Karpas-422 (cell line): Measurements from ENCODE around the gene LUC7L. TPM values are rescaled to one million over a fixed set of nuclear protein-coding genes. Genes with fewer than 3 reads are reported as not detected.

Experiments used
- DNase-seq: peaks from one replicate; pipeline ENCODE4 v3.0.0-alpha.2; 2015
- H2AFZ ChIP-seq: fragments of 200-600 bp; sonication (generic); 2 replicates; pipeline ENCODE4 v1.6.1; 2014; ENCODE audit warnings: antibody characterized with exemption, low read length, mixed read lengths
- H3K27ac ChIP-seq: fragments of 200-600 bp; sonication (generic); 2 replicates; pipeline ENCODE4 v1.5.1; 2014; ENCODE audit warnings: mild to moderate bottlenecking, low read length, moderate library complexity
- H3K27me3 ChIP-seq: fragments of 200-600 bp; sonication (generic); 2 replicates; pipeline ENCODE4 v1.6.1; 2014; ENCODE audit warnings: low read length, mixed read lengths
- H3K36me3 ChIP-seq: fragments of 200-600 bp; sonication (generic); 2 replicates; pipeline ENCODE4 v1.6.1; 2014; ENCODE audit warnings: low read length, mixed read lengths; ENCODE audit not compliant: insufficient read depth
- H3K4me1 ChIP-seq: fragments of 200-600 bp; sonication (generic); 2 replicates; pipeline ENCODE4 v1.6.1; 2014; ENCODE audit warnings: mild to moderate bottlenecking, low read length, mixed read lengths
- H3K4me2 ChIP-seq: fragments of 200-600 bp; sonication (generic); 2 replicates; pipeline ENCODE4 v1.6.1; 2014; ENCODE audit warnings: low read length, low read depth, mild to moderate bottlenecking; ENCODE audit not compliant: poor library complexity, severe bottlenecking
- H3K4me3 ChIP-seq: fragments of 200-600 bp; sonication (generic); 2 replicates; pipeline ENCODE4 v1.5.1; 2014; ENCODE audit warnings: mild to moderate bottlenecking, antibody characterized with exemption, low read length, mixed read lengths
- H3K79me2 ChIP-seq: fragments of 200-600 bp; sonication (generic); 2 replicates; pipeline ENCODE4 v1.6.1; 2014; ENCODE audit warnings: mild to moderate bottlenecking, low read length, mixed read lengths
- H3K9ac ChIP-seq: fragments of 200-600 bp; sonication (generic); 2 replicates; pipeline ENCODE4 v1.6.0; 2014; ENCODE audit warnings: low read length
- H3K9me2 ChIP-seq: fragments of 200-600 bp; sonication (generic), shearing (Covaris generic); replicated peaks from 2 replicates; pipeline ENCODE4 v1.6.0; 2014; ENCODE audit warnings: mild to moderate bottlenecking, low read length, moderate library complexity; ENCODE audit not compliant: insufficient read depth
- H3K9me3 ChIP-seq: fragments of 300-700, 200-600 bp; sonication (generic); 2 replicates; pipeline ENCODE4 v1.6.1; 2014; ENCODE audit warnings: low read length, mixed read lengths
- H4K20me1 ChIP-seq: fragments of 200-600 bp; sonication (generic); 2 replicates; pipeline ENCODE4 v1.6.1; 2014; ENCODE audit warnings: mild to moderate bottlenecking, antibody characterized with exemption, low read length, low read depth; ENCODE audit not compliant: insufficient read depth
- total RNA-seq: library from RNA; depleted of rRNA; stranded (reverse); fragments of >200 nt; shearing (Covaris generic); gene quantifications from 2 replicates; pipeline ENCODE4 v1.2.3, GENCODE V29; 2014; ENCODE audit warnings: low replicate concordance

The LUC7L gene
- total RNA-seq, 1 experiment from 2014 or later: 85.6 TPM

- H3K79me2 ChIP-seq: no peaks in the 10 kb centered on the region
- no peaks in the 10 kb centered on the region for H3K9me3 ChIP-seq
- H3K9ac ChIP-seq: no peak overlapping the region
Observed at GRCh38 chr16:265002-265529, 35.8 kb upstream of the LUC7L start.

GRCh38 chr16:264440-264951, 35.2 kb upstream of the LUC7L start:
- Histone ChIP-seq H3K79me2 (no peaks in the 10 kb centered on the region), H3K9ac (no peak overlapping the region), H2AFZ (no peak overlapping the region), H3K27me3 (no peaks in the 10 kb centered on the region), H4K20me1 (no peaks in the 10 kb centered on the region), H3K4me1 (no peaks in the 10 kb centered on the region), H3K9me2 (no peaks in the 10 kb centered on the region), H3K9me3 (no peaks in the 10 kb centered on the region), H3K27ac (no peak overlapping the region), H3K4me3 (no peak overlapping the region), H3K36me3 (no peaks in the 10 kb centered on the region), H3K4me2 (no peak overlapping the region)
- DNase-seq: no peak

More at GRCh38 chr16:265002-265529, 35.8 kb upstream of the LUC7L start:
- H3K9me2 ChIP-seq: no peaks in the 10 kb centered on the region
- H2AFZ ChIP-seq: no peak overlapping the region
- no peaks in the 10 kb centered on the region for H3K36me3 ChIP-seq
- no peaks in the 10 kb centered on the region for H3K27me3 ChIP-seq
- H3K27ac ChIP-seq: no peak overlapping the region
- H3K4me2 ChIP-seq: no peak overlapping the region
- H4K20me1 ChIP-seq: no peaks in the 10 kb centered on the region
- H3K4me3 ChIP-seq: no peak overlapping the region
- DNase-seq: no peak
- no peaks in the 10 kb centered on the region for H3K4me1 ChIP-seq

- no peaks in the 10 kb centered on the region for H3K27me3 ChIP-seq
- no peaks in the 10 kb centered on the region for H3K79me2 ChIP-seq
- H3K9ac ChIP-seq: no peak overlapping the region
- H3K4me3 ChIP-seq: no peak overlapping the region
- H3K27ac ChIP-seq: no peak overlapping the region
- H4K20me1 ChIP-seq: no peaks in the 10 kb centered on the region
- H3K4me1 ChIP-seq: no peaks in the 10 kb centered on the region
- H3K9me3 ChIP-seq: no peaks in the 10 kb centered on the region
- H2AFZ ChIP-seq: no peak overlapping the region
- H3K36me3 ChIP-seq: no peaks in the 10 kb centered on the region
- no peak for DNase-seq
- no peaks in the 10 kb centered on the region for H3K9me2 ChIP-seq
- H3K4me2 ChIP-seq: no peak overlapping the region
Observed at GRCh38 chr16:263944-264343, 34.7 kb upstream of the LUC7L start.

GRCh38 chr16:263182-263774, 34.0 kb upstream of the LUC7L start:
- Histone ChIP-seq H3K4me2 (no peak overlapping the region), H3K79me2 (no peaks in the 10 kb centered on the region), H3K9ac (no peak overlapping the region), H3K36me3 (no peaks in the 10 kb centered on the region), H3K9me3 (no peaks in the 10 kb centered on the region), H3K9me2 (no peaks in the 10 kb centered on the region), H3K4me3 (no peak overlapping the region), H4K20me1 (no peaks in the 10 kb centered on the region), H3K27ac (no peak overlapping the region), H3K4me1 (no peaks in the 10 kb centered on the region), H3K27me3 (no peaks in the 10 kb centered on the region), H2AFZ (no peak overlapping the region)
- no peak for DNase-seq

- Histone ChIP-seq H3K36me3 (no peaks in the 10 kb centered on the region), H3K9me3 (no peaks in the 10 kb centered on the region)
- no peak for DNase-seq
Observed at GRCh38 chr16:262121-262745, 33.0 kb upstream of the LUC7L start.

GRCh38 chr16:261031-261691, 31.9 kb upstream of the LUC7L start:
- Histone ChIP-seq H3K27me3 (no peaks in the 10 kb centered on the region), H3K9me2 (no peaks in the 10 kb centered on the region), H2AFZ (no peak overlapping the region), H3K4me2 (no peak overlapping the region), H3K4me1 (no peaks in the 10 kb centered on the region), H3K79me2 (no peaks in the 10 kb centered on the region), H4K20me1 (no peaks in the 10 kb centered on the region), H3K27ac (no peak overlapping the region), H3K9me3 (no peaks in the 10 kb centered on the region), H3K9ac (no peak overlapping the region), H3K4me3 (no peak overlapping the region), H3K36me3 (no peaks in the 10 kb centered on the region)
- no peak for DNase-seq

More at GRCh38 chr16:262121-262745, 33.0 kb upstream of the LUC7L start:
- no peaks in the 10 kb centered on the region for H3K9me2 ChIP-seq
- no peak overlapping the region for H2AFZ ChIP-seq
- H4K20me1 ChIP-seq: no peaks in the 10 kb centered on the region
- no peaks in the 10 kb centered on the region for H3K4me1 ChIP-seq
- no peak overlapping the region for H3K27ac ChIP-seq
- H3K4me2 ChIP-seq: no peak overlapping the region
- H3K27me3 ChIP-seq: no peaks in the 10 kb centered on the region
- no peaks in the 10 kb centered on the region for H3K79me2 ChIP-seq
- no peak overlapping the region for H3K4me3 ChIP-seq
- no peak overlapping the region for H3K9ac ChIP-seq

GRCh38 chr16:260326-260725, 31.1 kb upstream of the LUC7L start:
- Histone ChIP-seq H4K20me1 (no peaks in the 10 kb centered on the region), H3K79me2 (no peaks in the 10 kb centered on the region), H3K27me3 (no peaks in the 10 kb centered on the region), H3K4me2 (no peak overlapping the region), H3K9me3 (no peaks in the 10 kb centered on the region), H3K9me2 (no peaks in the 10 kb centered on the region), H3K4me3 (no peak overlapping the region), H3K36me3 (no peaks in the 10 kb centered on the region), H3K9ac (no peak overlapping the region), H3K4me1 (no peaks in the 10 kb centered on the region), H3K27ac (no peak overlapping the region), H2AFZ (no peak overlapping the region)
- no peak for DNase-seq

GRCh38 chr16:259814-260253, 30.6 kb upstream of the LUC7L start:
- H3K27ac ChIP-seq: no peak overlapping the region
- H3K9me2 ChIP-seq: no peaks in the 10 kb centered on the region
- H3K79me2 ChIP-seq: no peaks in the 10 kb centered on the region
- no peaks in the 10 kb centered on the region for H3K4me1 ChIP-seq
- no peak overlapping the region for H3K9ac ChIP-seq
- no peaks in the 10 kb centered on the region for H3K9me3 ChIP-seq
- no peak overlapping the region for H2AFZ ChIP-seq
- H3K4me3 ChIP-seq: no peak overlapping the region
- no peak overlapping the region for H3K4me2 ChIP-seq
- H4K20me1 ChIP-seq: no peaks in the 10 kb centered on the region
- DNase-seq: no peak
- H3K36me3 ChIP-seq: no peaks in the 10 kb centered on the region
- no peaks in the 10 kb centered on the region for H3K27me3 ChIP-seq
